Skin of body (tissue), 2 donors: Measurements from ENCODE around the gene ARID4B. TPM values are rescaled to one million over a fixed set of nuclear protein-coding genes. Genes with fewer than 3 reads are reported as not detected.
A peak's percentile ranks its signal among the peaks of the same experiment; 100 is the strongest.
"Not testable (repeated sequence)": the region's sequence is repeated elsewhere in the genome, so short reads cannot be mapped to it uniquely, and the experiment has no call there.

Experiments used
- DNase-seq: peaks from one replicate; lab custom pipeline; 2025; lab: John Stamatoyannopoulos, UW
- total RNA-seq: library from RNA; depleted of rRNA; stranded (reverse); fragments of >200 nt; gene quantifications from one replicate; pipeline ENCODE4 v1.2.3, GENCODE V29; 2014

The ARID4B gene
- 62.9 TPM for total RNA-seq

- DNase-seq, result peak; percentile 56
Measured at GRCh38 chr1:235327559-235328270, at the start of gene ARID4B. Gene ARID4B (minus strand): TSS chr1:235328179. CDS start chr1:235326919, 1,260 bp downstream.

GRCh38 chr1:235375919-235376605, 48.1 kb upstream of the ARID4B start:
- DNase-seq, result no peak

- no peak for DNase-seq
Measured at GRCh38 chr1:235369802-235370201, 41.8 kb upstream of the ARID4B start.

- DNase-seq, result no peak
Measured at GRCh38 chr1:235368428-235368827, 40.4 kb upstream of the ARID4B start.

GRCh38 chr1:235367000-235367908, 39.3 kb upstream of the ARID4B start, which contains the start of gene TBCE:
Gene TBCE (plus strand): TSS chr1:235367427. CDS start chr1:235380050, 12,623 bp downstream.
- DNase-seq, result peak; percentile 91

GRCh38 chr1:235366286-235366685, 38.3 kb upstream of the ARID4B start:
- DNase-seq, result no peak

- DNase-seq, result not testable (repeated sequence)
Measured at GRCh38 chr1:235364189-235364588, 36.2 kb upstream of the ARID4B start.

- DNase-seq, result no peak
Measured at GRCh38 chr1:235358899-235359298, 30.9 kb upstream of the ARID4B start.

- no peak for DNase-seq
Measured at GRCh38 chr1:235357485-235358373, 29.8 kb upstream of the ARID4B start.

- no peak for DNase-seq
Measured at GRCh38 chr1:235351898-235352297, 23.9 kb upstream of the ARID4B start.

- DNase-seq, result peak; percentile 2
Measured at GRCh38 chr1:235351441-235351840, 23.5 kb upstream of the ARID4B start.

GRCh38 chr1:235343726-235344125, 15.7 kb upstream of the ARID4B start:
- DNase-seq, result no peak

- DNase-seq, result no peak
Measured at GRCh38 chr1:235342471-235342870, 14.5 kb upstream of the ARID4B start.

GRCh38 chr1:235342039-235342438, 14.1 kb upstream of the ARID4B start:
- no peak for DNase-seq

GRCh38 chr1:235341334-235341733, 13.4 kb upstream of the ARID4B start:
- no peak for DNase-seq

- no peak for DNase-seq
Measured at GRCh38 chr1:235339746-235340145, 11.8 kb upstream of the ARID4B start.

- DNase-seq, result no peak
Measured at GRCh38 chr1:235336903-235337302, 8.9 kb upstream of the ARID4B start.

GRCh38 chr1:235331401-235331800, 3.4 kb upstream of the ARID4B start:
- no peak for DNase-seq

- no peak for DNase-seq
Measured at GRCh38 chr1:235330918-235331285, 2.9 kb upstream of the ARID4B start.

GRCh38 chr1:235329139-235329902, 1.3 kb upstream of the ARID4B start:
- no peak for DNase-seq
